ENCODE data around the gene PHACTR1.

DNA sequence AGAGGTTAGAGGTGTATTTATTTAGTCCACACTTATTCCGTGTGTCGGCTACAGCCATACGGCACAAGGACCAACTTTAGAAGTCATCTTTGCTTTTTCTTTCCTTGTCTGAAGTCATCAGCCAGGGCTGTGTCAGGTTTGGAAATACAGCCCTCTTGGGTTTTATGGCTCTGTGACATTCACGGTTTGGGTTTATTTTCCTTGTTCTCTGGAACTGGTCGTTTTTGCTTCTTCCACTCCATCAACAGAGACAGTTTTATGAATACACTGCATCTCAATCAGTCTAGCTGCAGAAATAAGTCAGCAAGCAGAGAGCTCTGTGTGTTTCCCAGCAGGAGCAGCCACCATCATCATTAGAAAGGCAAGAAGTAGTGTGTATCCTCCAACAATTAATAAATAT is 479.2 kb downstream of the PHACTR1 start:
- TF ChIP-seq, protein P1, sequence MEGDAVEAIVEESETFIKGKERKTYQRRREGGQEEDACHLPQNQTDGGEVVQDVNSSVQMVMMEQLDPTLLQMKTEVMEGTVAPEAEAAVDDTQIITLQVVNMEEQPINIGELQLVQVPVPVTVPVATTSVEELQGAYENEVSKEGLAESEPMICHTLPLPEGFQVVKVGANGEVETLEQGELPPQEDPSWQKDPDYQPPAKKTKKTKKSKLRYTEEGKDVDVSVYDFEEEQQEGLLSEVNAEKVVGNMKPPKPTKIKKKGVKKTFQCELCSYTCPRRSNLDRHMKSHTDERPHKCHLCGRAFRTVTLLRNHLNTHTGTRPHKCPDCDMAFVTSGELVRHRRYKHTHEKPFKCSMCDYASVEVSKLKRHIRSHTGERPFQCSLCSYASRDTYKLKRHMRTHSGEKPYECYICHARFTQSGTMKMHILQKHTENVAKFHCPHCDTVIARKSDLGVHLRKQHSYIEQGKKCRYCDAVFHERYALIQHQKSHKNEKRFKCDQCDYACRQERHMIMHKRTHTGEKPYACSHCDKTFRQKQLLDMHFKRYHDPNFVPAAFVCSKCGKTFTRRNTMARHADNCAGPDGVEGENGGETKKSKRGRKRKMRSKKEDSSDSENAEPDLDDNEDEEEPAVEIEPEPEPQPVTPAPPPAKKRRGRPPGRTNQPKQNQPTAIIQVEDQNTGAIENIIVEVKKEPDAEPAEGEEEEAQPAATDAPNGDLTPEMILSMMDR (IDR thresholded peaks at IDR 0.05), result no peak
- TF ChIP-seq POLR2A (IDR thresholded peaks at IDR 0.05), result no peak
